ENCODE results near the gene SWAP70. TPM values are rescaled to one million over a fixed set of nuclear protein-coding genes. Genes with fewer than 3 reads are reported as not detected.

The SWAP70 gene
- total and polyA plus RNA-seq, 2 of the 13 experiments (the other 11 are each of a cell fraction or from before 2014, with no cell fraction given), result 4.6 to 8.7 TPM

GRCh38 chr11:9758637-9759518 is 95.0 kb downstream of the SWAP70 start (continued):
- peak; percentile 93 for TF ChIP-seq UBTF (CRISPR knock-in tag; IDR thresholded peaks at IDR 0.05)
- TF ChIP-seq PRMT3 (CRISPR knock-in tag; IDR thresholded peaks at IDR 0.05; ENCODE audit: borderline replicate concordance, low read depth), result no peak
- no peak for TF ChIP-seq ZNF382 (CRISPR knock-in tag; IDR thresholded peaks at IDR 0.05; ENCODE audit: borderline replicate concordance)
- TF ChIP-seq FOXO4 (CRISPR knock-in tag; conservative IDR thresholded peaks at IDR 0.05), result no peak
- TF ChIP-seq SOX13 (IDR thresholded peaks at IDR 0.05), result no peak
- peak in 1 of 2 experiments; percentile 46; a peak in 1 of 4 replicates for TF ChIP-seq SOX13 (CRISPR knock-in tag; conservative IDR thresholded peaks at IDR 0.05 in 1 of 2, IDR thresholded peaks at IDR 0.05 in 1 of 2)
- 0 out of 2 replicates have a peak, but pooled peaks have one; percentile 85 for TF ChIP-seq ZNF354B (CRISPR knock-in tag; IDR thresholded peaks at IDR 0.05)
- TF ChIP-seq ZNF317 (CRISPR knock-in tag; IDR thresholded peaks at IDR 0.05), result 0 out of 2 replicates have a peak, but pooled peaks have one; percentile 17
- TF ChIP-seq KDM6A (CRISPR knock-in tag; IDR thresholded peaks at IDR 0.05; ENCODE audit: low read depth), result no peak
- TF ChIP-seq, protein P1, sequence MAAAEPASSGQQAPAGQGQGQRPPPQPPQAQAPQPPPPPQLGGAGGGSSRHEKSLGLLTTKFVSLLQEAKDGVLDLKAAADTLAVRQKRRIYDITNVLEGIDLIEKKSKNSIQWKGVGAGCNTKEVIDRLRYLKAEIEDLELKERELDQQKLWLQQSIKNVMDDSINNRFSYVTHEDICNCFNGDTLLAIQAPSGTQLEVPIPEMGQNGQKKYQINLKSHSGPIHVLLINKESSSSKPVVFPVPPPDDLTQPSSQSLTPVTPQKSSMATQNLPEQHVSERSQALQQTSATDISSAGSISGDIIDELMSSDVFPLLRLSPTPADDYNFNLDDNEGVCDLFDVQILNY (CRISPR knock-in tag; conservative IDR thresholded peaks at IDR 0.05), result no peak
- TF ChIP-seq CREB1 (IDR thresholded peaks at IDR 0.05), result no peak
- TF ChIP-seq CREB1 (CRISPR knock-in tag; IDR thresholded peaks at IDR 0.05), result no peak
- TF ChIP-seq CBX2 (IDR thresholded peaks at IDR 0.05; ENCODE audit: low read depth, low read length), result no peak
- no peak for TF ChIP-seq CBX2 (CRISPR knock-in tag; IDR thresholded peaks at IDR 0.05; ENCODE audit: low read depth)
- no peak for TF ChIP-seq ONECUT2 (CRISPR knock-in tag; IDR thresholded peaks at IDR 0.05)
- TF ChIP-seq RAD51 (IDR thresholded peaks at IDR 0.05; ENCODE audit: borderline replicate concordance), result no peak
- peak; percentile 26; the same call in 1 of the 2 replicates for TF ChIP-seq DMAP1 (CRISPR knock-in tag; IDR thresholded peaks at IDR 0.05)
- no peak for TF ChIP-seq ZNF280D (CRISPR knock-in tag; IDR thresholded peaks at IDR 0.05)
- TF ChIP-seq MIXL1 (CRISPR knock-in tag; IDR thresholded peaks at IDR 0.05), result no peak
- TF ChIP-seq, protein P2, sequence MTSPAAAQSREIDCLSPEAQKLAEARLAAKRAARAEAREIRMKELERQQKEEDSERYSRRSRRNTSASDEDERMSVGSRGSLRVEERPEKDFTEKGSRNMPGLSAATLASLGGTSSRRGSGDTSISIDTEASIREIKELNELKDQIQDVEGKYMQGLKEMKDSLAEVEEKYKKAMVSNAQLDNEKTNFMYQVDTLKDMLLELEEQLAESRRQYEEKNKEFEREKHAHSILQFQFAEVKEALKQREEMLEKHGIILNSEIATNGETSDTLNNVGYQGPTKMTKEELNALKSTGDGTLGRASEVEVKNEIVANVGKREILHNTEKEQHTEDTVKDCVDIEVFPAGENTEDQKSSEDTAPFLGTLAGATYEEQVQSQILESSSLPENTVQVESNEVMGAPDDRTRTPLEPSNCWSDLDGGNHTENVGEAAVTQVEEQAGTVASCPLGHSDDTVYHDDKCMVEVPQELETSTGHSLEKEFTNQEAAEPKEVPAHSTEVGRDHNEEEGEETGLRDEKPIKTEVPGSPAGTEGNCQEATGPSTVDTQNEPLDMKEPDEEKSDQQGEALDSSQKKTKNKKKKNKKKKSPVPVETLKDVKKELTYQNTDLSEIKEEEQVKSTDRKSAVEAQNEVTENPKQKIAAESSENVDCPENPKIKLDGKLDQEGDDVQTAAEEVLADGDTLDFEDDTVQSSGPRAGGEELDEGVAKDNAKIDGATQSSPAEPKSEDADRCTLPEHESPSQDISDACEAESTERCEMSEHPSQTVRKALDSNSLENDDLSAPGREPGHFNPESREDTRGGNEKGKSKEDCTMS (CRISPR knock-in tag; conservative IDR thresholded peaks at IDR 0.05), result no peak
